SU-DHL-6 (cell line): Measurements from ENCODE around the gene RRM1.
"Not testable (repeated sequence)": the region's sequence is repeated elsewhere in the genome, so short reads cannot be mapped to it uniquely, and the experiment has no call there.

Experiments used
- H2AFZ ChIP-seq: fragments of 200-600 bp; sonication (generic); 2 replicates; pipeline ENCODE4 v1.6.1; 2014; ENCODE audit warnings: low read depth, mild to moderate bottlenecking, moderate library complexity, mixed read lengths, antibody characterized with exemption, low read length; ENCODE audit not compliant: severe bottlenecking
- H3F3A ChIP-seq: fragments of 200-600 bp; shearing (Covaris generic); 2 replicates; pipeline ENCODE4 v1.6.0; 2016; ENCODE audit warnings: antibody characterized with exemption, mild to moderate bottlenecking; ENCODE audit not compliant: insufficient read depth
- H3K27ac ChIP-seq: fragments of 200-600 bp; sonication (generic); 2 replicates; pipeline ENCODE4 v1.5.1; 2016; ENCODE audit warnings: low read depth, mild to moderate bottlenecking, low read length, moderate library complexity, mixed read lengths
- H3K27me3 ChIP-seq: fragments of 200-600 bp; sonication (generic), shearing (Covaris generic); 2 replicates; pipeline ENCODE4 v1.6.0; 2014; ENCODE audit warnings: mild to moderate bottlenecking, low read length
- H3K36me3 ChIP-seq: fragments of 200-600 bp; sonication (generic); 2 replicates; pipeline ENCODE4 v1.6.1; 2014; ENCODE audit warnings: mild to moderate bottlenecking, low read length, mixed read lengths
- H3K4me2 ChIP-seq: fragments of 300-600, 200-600 bp; shearing (Covaris generic), sonication (generic); 2 replicates; pipeline ENCODE4 v1.6.0; 2014; ENCODE audit warnings: low read length, low read depth, mild to moderate bottlenecking; ENCODE audit not compliant: poor library complexity, severe bottlenecking
- H3K4me3 ChIP-seq: fragments of 200-600 bp; sonication (generic); 2 replicates; pipeline ENCODE4 v1.5.1; 2014; ENCODE audit warnings: antibody characterized with exemption, low read length, mild to moderate bottlenecking, mixed read lengths; ENCODE audit not compliant: insufficient read depth, poor library complexity, severe bottlenecking
- H3K79me2 ChIP-seq: fragments of 200-600 bp; sonication (generic); 2 replicates; pipeline ENCODE4 v1.6.1; 2014; ENCODE audit warnings: mild to moderate bottlenecking, low read length, moderate library complexity; ENCODE audit not compliant: insufficient read depth
- H3K9ac ChIP-seq: fragments of 200-600 bp; sonication (generic); 2 replicates; pipeline ENCODE4 v1.7.0; 2014; ENCODE audit warnings: mild to moderate bottlenecking, low read length
- H3K9me2 ChIP-seq: fragments of 200-600 bp; sonication (generic); replicated peaks from 2 replicates; pipeline ENCODE4 v1.6.1; 2014; ENCODE audit warnings: low read length; ENCODE audit not compliant: insufficient read depth
- H3K9me3 ChIP-seq: fragments of 200-600 bp; sonication (generic); 2 replicates; pipeline ENCODE4 v1.6.1; 2014; ENCODE audit warnings: low read length, mixed read lengths; ENCODE audit not compliant: insufficient read depth
- H4K20me1 ChIP-seq: fragments of 200-600 bp; sonication (generic); 2 replicates; pipeline ENCODE4 v1.6.1; 2014; ENCODE audit warnings: low read depth, mild to moderate bottlenecking, antibody characterized with exemption, low read length, moderate library complexity, mixed read lengths
- EZH2phosphoT487 ChIP-seq: fragments of 200-600 bp; sonication (generic), shearing (Covaris generic); conservative IDR thresholded peaks from 2 replicates; pipeline ENCODE4 v1.6.1; 2018; ENCODE audit warnings: mild to moderate bottlenecking, antibody characterized with exemption, low read length, moderate library complexity, mixed read lengths
- TF ChIP-seq, protein P1 (sequence below): fragments of 200-600 bp; sonication (generic); IDR thresholded peaks from one replicate; pipeline ENCODE4 v1.5.1; 2017; ENCODE audit warnings: antibody characterized with exemption, mild to moderate bottlenecking, low read length, moderate library complexity; ENCODE audit not compliant: insufficient read depth, poor library complexity, severe bottlenecking

Gene RRM1

GRCh38 chr11:4049006-4049405 lies 45.6 kb upstream of the RRM1 start:
- Histone ChIP-seq H3K4me3 (no peak overlapping the region), H4K20me1 (no peaks in the 10 kb centered on the region), H3K9ac (no peak overlapping the region), H3F3A (no peaks in the 10 kb centered on the region), H3K79me2 (no peaks in the 10 kb centered on the region), H3K9me2 (no peaks in the 10 kb centered on the region), H3K27ac (no peak overlapping the region), H3K9me3 (no peaks in the 10 kb centered on the region), H3K36me3 (no peaks in the 10 kb centered on the region), H2AFZ (no peak overlapping the region), H3K27me3 (no peaks in the 10 kb centered on the region), H3K4me2 (no peak overlapping the region)
- TF ChIP-seq, protein P1, sequence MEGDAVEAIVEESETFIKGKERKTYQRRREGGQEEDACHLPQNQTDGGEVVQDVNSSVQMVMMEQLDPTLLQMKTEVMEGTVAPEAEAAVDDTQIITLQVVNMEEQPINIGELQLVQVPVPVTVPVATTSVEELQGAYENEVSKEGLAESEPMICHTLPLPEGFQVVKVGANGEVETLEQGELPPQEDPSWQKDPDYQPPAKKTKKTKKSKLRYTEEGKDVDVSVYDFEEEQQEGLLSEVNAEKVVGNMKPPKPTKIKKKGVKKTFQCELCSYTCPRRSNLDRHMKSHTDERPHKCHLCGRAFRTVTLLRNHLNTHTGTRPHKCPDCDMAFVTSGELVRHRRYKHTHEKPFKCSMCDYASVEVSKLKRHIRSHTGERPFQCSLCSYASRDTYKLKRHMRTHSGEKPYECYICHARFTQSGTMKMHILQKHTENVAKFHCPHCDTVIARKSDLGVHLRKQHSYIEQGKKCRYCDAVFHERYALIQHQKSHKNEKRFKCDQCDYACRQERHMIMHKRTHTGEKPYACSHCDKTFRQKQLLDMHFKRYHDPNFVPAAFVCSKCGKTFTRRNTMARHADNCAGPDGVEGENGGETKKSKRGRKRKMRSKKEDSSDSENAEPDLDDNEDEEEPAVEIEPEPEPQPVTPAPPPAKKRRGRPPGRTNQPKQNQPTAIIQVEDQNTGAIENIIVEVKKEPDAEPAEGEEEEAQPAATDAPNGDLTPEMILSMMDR, result no peak
- TF ChIP-seq EZH2phosphoT487, result no peak

DNA sequence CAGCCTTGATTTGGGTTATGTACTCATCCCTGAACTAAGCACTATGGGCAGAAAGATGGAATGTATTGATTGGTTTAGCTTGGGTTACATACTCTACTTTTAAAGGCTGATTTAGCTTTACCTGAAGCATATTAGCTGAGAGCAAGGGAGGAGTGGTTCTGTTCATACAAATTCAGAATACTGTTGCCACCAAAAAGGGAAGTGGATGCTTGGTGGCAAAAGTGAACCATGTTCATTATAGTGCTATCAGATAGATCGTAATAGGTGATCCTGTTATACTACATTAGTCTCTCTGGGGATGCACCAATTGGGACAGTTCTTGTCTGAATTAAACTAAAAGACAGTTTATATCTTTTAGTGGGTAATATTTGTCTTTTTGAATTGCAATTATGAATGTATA lies 44.5 kb upstream of the RRM1 start:
- Histone ChIP-seq H3K4me3 (no peak overlapping the region), H4K20me1 (no peaks in the 10 kb centered on the region), H3K27ac (no peak overlapping the region), H3K79me2 (no peaks in the 10 kb centered on the region), H3K4me2 (no peak overlapping the region), H3K9ac (no peak overlapping the region), H2AFZ (no peak overlapping the region), H3K9me2 (no peaks in the 10 kb centered on the region), H3K36me3 (no peaks in the 10 kb centered on the region), H3K9me3 (no peaks in the 10 kb centered on the region), H3F3A (no peaks in the 10 kb centered on the region), H3K27me3 (no peaks in the 10 kb centered on the region)
- TF ChIP-seq EZH2phosphoT487, result no peak
- TF ChIP-seq, protein P1, result no peak

GRCh38 chr11:4053200-4053599 lies 41.4 kb upstream of the RRM1 start:
- H3K79me2 ChIP-seq, H4K20me1 ChIP-seq, H3K9me3 ChIP-seq, H3K4me3 ChIP-seq, H3K9ac ChIP-seq, H2AFZ ChIP-seq, H3K27ac ChIP-seq, H3F3A ChIP-seq, H3K9me2 ChIP-seq, H3K4me2 ChIP-seq, H3K27me3 ChIP-seq, H3K36me3 ChIP-seq: not testable (repeated sequence)

DNA sequence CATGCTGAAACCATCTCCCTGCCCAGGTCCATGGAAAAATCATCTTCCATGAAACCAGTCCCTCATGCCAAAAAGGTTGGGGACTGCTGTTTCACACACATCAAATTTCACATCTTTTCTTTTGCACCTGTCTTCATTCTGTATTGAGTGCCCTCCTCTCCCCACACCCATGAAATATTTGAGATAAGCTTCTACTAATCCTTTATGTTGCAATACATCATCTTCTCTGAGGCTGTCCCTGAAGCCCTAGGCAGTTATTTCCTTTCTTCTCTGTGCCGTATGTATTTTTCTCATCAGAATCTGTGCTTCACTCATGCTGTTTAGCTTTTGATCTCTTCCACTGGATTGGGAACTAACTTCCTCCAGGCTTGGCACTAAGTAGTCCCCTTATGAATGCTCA lies 40.0 kb upstream of the RRM1 start:
- H3K27ac ChIP-seq, result no peak overlapping the region
- H3K79me2 ChIP-seq, result no peaks in the 10 kb centered on the region
- no peaks in the 10 kb centered on the region for H3K9me3 ChIP-seq
- no peaks in the 10 kb centered on the region for H4K20me1 ChIP-seq
- no peak overlapping the region for H3K9ac ChIP-seq
- H3K4me2 ChIP-seq, result no peak overlapping the region
- no peak overlapping the region for H2AFZ ChIP-seq
- no peaks in the 10 kb centered on the region for H3K9me2 ChIP-seq
- no peak overlapping the region for H3K4me3 ChIP-seq
- TF ChIP-seq, protein P1, result no peak
- TF ChIP-seq EZH2phosphoT487, result no peak
- no peaks in the 10 kb centered on the region for H3K27me3 ChIP-seq
- no peaks in the 10 kb centered on the region for H3F3A ChIP-seq
- no peaks in the 10 kb centered on the region for H3K36me3 ChIP-seq
